Fibroblast of the aortic adventitia (primary cell): ENCODE data around the gene ZC2HC1C. TPM values are rescaled to one million over a fixed set of nuclear protein-coding genes. Genes with fewer than 3 reads are reported as not detected.
"Not testable (repeated sequence)": the region's sequence is repeated elsewhere in the genome, so short reads cannot be mapped to it uniquely, and the experiment has no call there.

ENCODE experiments used
- DNase-seq: peaks from one replicate; pipeline ENCODE4 v3.0.0-alpha.2; 2010; ENCODE audit warnings: low read depth
- H3K4me3 ChIP-seq: 2 replicates; pipeline ENCODE4 v1.5.1; 2011; ENCODE audit warnings: low read depth, mild to moderate bottlenecking, control low read depth, low read length, moderate library complexity
- total RNA-seq: library from RNA; depleted of rRNA; stranded (reverse); fragments of >200 nt; gene quantifications from 2 replicates; pipeline ENCODE4 v1.2.3, GENCODE V29; 2012; ENCODE audit warnings: low replicate concordance
- TF ChIP-seq, protein P1 (sequence below): IDR thresholded peaks from 2 replicates; pipeline ENCODE4 v1.5.1; 2011; ENCODE audit warnings: mild to moderate bottlenecking, low read length, control low read depth, inconsistent platforms; ENCODE audit not compliant: insufficient read depth

The ZC2HC1C gene
- total RNA-seq, 1 donor, result 0.90 TPM

DNA sequence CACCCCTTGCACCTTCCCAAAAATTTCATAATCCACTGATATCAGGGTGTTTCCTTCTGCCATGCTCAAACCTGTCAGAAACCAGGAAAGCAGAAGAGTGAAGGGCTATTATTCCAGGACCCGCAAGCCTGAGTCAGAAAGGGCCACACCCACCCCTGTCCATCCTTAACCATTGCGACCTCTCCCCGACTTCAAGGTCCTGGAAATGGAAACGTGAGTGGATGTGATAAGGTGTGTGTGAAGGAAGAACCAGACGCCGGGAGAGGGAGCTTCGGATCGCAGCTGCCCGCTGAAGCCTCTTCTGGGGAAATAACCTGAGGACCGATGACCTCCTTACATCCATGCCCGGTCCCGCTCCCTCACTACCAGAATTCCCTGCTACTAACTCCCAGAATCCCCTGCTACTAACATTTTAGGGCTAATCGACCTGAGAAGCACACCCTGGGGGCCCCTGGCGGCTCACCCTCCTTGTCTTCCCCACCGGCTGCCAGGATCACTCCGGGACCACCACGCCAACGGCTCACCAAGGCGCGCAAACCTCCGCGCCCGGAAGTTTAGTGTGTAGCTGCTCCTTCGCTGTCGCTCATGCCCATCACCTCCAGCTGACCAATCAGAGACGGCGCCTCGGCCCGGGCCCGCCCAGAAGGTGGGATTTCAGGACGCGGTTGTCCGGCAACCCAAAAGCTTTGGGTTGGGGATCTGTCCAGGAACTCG, 5.8 kb upstream of the ZC2HC1C start, which contains the start of gene ACYP1:
Gene ACYP1, minus strand, starts transcription at position 534 of the 714 bp plus-strand sequence. Its CDS starts 471 bp downstream, at position 63.
- peak; percentile 88 for DNase-seq
- peak within 1 kb of the TSS; percentile 99 for H3K4me3 ChIP-seq
- TF ChIP-seq, protein P1, sequence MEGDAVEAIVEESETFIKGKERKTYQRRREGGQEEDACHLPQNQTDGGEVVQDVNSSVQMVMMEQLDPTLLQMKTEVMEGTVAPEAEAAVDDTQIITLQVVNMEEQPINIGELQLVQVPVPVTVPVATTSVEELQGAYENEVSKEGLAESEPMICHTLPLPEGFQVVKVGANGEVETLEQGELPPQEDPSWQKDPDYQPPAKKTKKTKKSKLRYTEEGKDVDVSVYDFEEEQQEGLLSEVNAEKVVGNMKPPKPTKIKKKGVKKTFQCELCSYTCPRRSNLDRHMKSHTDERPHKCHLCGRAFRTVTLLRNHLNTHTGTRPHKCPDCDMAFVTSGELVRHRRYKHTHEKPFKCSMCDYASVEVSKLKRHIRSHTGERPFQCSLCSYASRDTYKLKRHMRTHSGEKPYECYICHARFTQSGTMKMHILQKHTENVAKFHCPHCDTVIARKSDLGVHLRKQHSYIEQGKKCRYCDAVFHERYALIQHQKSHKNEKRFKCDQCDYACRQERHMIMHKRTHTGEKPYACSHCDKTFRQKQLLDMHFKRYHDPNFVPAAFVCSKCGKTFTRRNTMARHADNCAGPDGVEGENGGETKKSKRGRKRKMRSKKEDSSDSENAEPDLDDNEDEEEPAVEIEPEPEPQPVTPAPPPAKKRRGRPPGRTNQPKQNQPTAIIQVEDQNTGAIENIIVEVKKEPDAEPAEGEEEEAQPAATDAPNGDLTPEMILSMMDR, result no peak

DNA sequence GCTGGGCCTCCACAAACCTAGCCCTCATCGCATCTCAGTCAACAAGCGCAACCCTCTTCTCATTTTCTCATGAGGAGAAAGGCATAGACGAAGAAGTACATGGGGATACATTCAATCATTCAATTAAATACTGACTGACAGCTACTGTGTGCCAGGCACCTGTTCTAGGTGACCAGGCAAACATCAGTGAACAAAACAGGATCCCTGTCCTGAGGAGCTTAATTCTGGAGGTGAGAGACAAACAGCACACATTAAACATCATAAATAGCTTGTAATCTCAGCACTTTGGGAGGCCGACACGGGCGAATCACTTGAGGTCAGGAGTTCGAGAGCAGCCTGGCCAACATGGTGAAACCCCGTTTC, 5.3 kb upstream of the ZC2HC1C start:
- TF ChIP-seq, protein P1, result no peak
- peak overlapping the region; percentile 99 for H3K4me3 ChIP-seq
- DNase-seq, result no peak

DNA sequence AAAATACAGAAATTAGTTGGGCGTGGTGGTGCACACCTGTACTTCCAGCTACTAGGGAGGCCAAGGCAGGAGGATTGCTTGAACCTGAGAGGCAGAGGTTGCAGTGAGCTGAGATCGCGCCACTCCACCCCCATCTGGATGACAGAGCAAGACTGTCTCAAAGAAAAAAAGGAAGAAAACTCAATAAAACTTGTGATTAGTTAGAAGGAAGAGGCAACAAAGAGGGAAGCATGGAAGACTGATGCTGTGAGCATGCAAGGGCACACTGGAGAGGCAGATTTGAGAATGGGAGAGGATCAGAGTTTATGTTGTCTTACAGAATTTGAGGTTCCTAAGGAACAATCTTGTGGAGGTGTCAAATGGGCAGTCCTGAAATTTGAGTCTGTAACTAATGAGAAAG, 2.8 kb upstream of the ZC2HC1C start:
- TF ChIP-seq, protein P1, result no peak
- no peak overlapping the region for H3K4me3 ChIP-seq
- DNase-seq, result no peak

DNA sequence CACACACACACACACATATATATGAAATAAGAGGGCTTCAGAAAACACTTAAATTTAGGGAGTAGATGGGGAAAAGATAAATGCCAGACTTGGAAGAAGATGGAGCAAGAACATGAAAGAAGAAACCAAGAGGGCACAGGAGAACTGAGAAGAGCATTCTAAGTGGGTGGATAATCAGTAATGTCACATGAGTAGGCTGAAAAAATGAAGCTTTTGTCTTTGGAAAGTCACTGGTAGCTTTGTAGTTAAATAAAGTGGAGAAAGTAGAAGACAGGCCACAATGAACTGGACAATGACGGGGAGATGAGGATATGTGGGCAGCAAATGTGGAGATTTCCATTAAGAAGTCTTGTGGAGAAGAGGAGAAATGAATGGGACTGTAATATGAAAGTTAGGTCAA, 2.2 kb upstream of the ZC2HC1C start:
- no peak overlapping the region for H3K4me3 ChIP-seq
- TF ChIP-seq, protein P1, result no peak
- DNase-seq, result no peak

DNA sequence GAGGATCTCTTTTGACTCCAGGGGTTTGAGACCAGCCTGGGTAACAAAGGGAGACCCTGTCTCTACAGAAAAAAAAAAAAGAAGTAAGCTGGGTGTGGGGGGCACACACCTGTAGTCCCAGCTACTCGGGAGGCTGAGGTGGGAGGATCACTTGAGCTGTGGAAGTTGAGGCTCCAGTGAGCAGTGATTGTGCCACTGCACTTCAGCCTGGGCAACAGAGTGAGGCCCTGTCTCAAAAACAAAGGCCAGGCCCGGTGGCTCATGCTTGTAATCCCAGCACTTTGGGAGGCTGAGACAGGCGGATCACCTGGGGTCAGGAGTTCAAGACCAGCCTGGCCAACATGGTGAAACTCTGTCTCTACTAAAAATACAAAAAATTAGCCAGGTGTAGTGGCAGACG, 1.7 kb upstream of the ZC2HC1C start:
- not testable (repeated sequence) for H3K4me3 ChIP-seq

DNA sequence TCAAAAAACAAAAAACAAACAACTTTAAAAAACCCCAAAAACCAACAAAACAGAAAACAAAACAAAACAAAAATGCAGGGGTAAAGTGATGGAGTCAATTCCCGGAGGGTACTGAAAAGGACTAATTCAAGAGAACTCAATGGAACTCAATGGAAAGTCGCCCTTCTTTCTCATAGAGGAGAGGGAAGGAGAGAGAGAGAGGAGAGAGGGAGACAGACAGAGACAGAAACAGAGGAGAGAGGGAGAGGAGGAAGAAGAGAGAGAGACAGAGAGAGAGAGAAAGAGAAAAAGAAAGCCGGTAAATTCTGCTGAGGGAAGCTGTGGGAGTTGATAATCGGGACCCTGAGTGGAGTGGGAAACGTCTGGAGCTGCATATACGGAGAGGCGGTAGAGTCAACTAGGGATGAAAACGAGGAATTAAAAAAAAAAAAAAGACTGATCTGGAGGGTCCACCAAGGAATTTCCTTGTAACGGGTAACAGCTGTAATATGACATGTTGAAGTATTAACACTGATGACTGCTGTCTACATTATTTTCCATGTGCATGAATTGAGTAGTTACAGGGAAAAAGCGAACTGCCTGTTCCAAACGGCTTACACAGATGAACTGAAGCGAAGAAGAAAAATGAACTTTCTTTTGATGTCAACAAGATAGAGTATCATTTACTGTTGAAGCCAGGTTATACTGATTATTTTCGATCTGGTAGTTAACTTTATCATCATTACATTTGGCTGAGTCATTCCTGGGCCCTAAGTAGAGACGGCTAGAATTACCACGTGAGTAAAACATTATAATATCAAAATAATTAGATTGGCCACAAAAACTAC, 934 bp upstream of the ZC2HC1C start:
- peak; percentile 87 for DNase-seq
- H3K4me3 ChIP-seq, result peak overlapping the region; percentile 66
- TF ChIP-seq, protein P1, result no peak

More for the DNA sequence above, 1.7 kb upstream of the ZC2HC1C start:
- DNase-seq, result not testable (repeated sequence)

DNA sequence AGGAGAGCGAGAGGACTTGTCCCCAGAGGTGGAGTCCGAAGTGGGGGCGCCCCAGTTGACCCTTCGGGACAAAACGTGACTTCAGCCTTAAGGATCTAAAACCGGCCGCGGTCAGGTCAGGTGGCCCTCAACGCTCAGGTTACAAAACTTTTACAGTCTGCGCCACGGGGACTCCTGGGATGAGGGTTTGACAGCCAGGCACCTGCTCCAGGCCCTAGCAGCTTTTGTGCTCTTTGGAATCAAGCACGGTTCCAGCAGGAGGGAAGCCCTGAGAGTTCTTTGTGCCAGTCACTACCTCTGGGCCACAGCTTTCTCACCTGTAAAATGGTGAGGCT, 337 bp downstream of the ZC2HC1C start:
- peak overlapping the region; percentile 66 for H3K4me3 ChIP-seq
- TF ChIP-seq, protein P1, result no peak
- no peak for DNase-seq
